PFSK-1 (cell line): ENCODE data around the gene TSPAN33.

Source experiments
- FOXP2 ChIP-seq: optimal IDR thresholded peaks from 2 replicates; pipeline ENCODE3; 2011; ENCODE audit warnings: borderline replicate concordance, control low read depth, inconsistent platforms; ENCODE audit not compliant: insufficient read depth; ENCODE audit errors: extremely low read length, extremely low read depth
- POLR2AphosphoS5 ChIP-seq: IDR thresholded peaks from 2 replicates; pipeline ENCODE4 v1.6.1; 2012; ENCODE audit warnings: low read depth, mild to moderate bottlenecking, control low read depth, low read length, moderate library complexity
- REST ChIP-seq, 2 experiments: IDR thresholded peaks; 2 replicates each; pipeline versions ENCODE4 v1.6.1 to v1.8.0; 2011 to 2012; ENCODE audit warnings: low read depth in 2 of 2, low read length in 2 of 2, control low read depth in 1 of 2, inconsistent platforms in 1 of 2, mild to moderate bottlenecking in 1 of 2, moderate library complexity in 1 of 2; ENCODE audit not compliant: insufficient read depth in 1 of 2
- SIN3A ChIP-seq: IDR thresholded peaks from 2 replicates; pipeline ENCODE4 v1.6.1; 2012; ENCODE audit warnings: mild to moderate bottlenecking, low read length, moderate library complexity, borderline replicate concordance; ENCODE audit not compliant: insufficient read depth
- TAF1 ChIP-seq: IDR thresholded peaks from 2 replicates; pipeline ENCODE4 v1.6.1; 2012; ENCODE audit warnings: low read length, control low read depth, borderline replicate concordance; ENCODE audit not compliant: insufficient read depth

GRCh38 chr7:129187681-129188371 lies 43.3 kb downstream of the TSPAN33 start:
- no peak for TF ChIP-seq TAF1
- no peak for TF ChIP-seq POLR2AphosphoS5
- TF ChIP-seq SIN3A: no peak
- TF ChIP-seq FOXP2: no peak
- TF ChIP-seq REST (IDR thresholded peaks at IDR 0.05; ENCODE audit: insufficient read depth in 1 of 2, low read depth in 2 of 2, low read length in 2 of 2): no peak
